Lung microvascular endothelial cell (primary cell): ENCODE results near the gene ZCWPW1. TPM values are rescaled to one million over a fixed set of nuclear protein-coding genes. Genes with fewer than 3 reads are reported as not detected.
"Not testable (repeated sequence)": the region's sequence is repeated elsewhere in the genome, so short reads cannot be mapped to it uniquely, and the experiment has no call there.

Source experiments
- DNase-seq, 2 donors: peaks; one replicate each; pipeline versions ENCODE4 v3.0.0 to v3.0.0-alpha.2; 2010; ENCODE audit warnings: low read depth in 2 of 2
- total RNA-seq: library from RNA; depleted of rRNA; stranded (reverse); fragments of >200 nt; gene quantifications from 2 replicates; pipeline ENCODE4 v1.2.1, GENCODE V29; 2014

The ZCWPW1 gene
- total RNA-seq, 1 donor from 2014 or later: 0.79 TPM

- no peak for DNase-seq
These were observed 72.0 kb downstream of the ZCWPW1 start for GRCh38 chr7:100356416-100357068.

GRCh38 chr7:100353685-100354330, 74.7 kb downstream of the ZCWPW1 start:
- DNase-seq: no peak

- no peak for DNase-seq
These were observed 75.4 kb downstream of the ZCWPW1 start for GRCh38 chr7:100352984-100353684.

GRCh38 chr7:100352230-100352781, 76.2 kb downstream of the ZCWPW1 start:
- DNase-seq: not testable (repeated sequence)

- no peak for DNase-seq
These were observed 76.8 kb downstream of the ZCWPW1 start for GRCh38 chr7:100351657-100352058.

Other genes with a start within 250 kb of the ZCWPW1 start
- gene PVRIG, start 208.8 kb downstream of the ZCWPW1 start, total RNA-seq: not detected in 2 replicates
- gene SPDYE3, start 121.0 kb downstream of the ZCWPW1 start, total RNA-seq: not detected in 2 replicates
- gene PILRB, start 70.6 kb downstream of the ZCWPW1 start, total RNA-seq: 5.2 and 21.6 TPM in 2 replicates
- gene PILRA, start 55.2 kb downstream of the ZCWPW1 start, total RNA-seq: 0.20 and 0.22 TPM in 2 replicates
- 25.1 and 40.5 TPM in 2 replicates for gene MEPCE, start 1.1 kb upstream of the ZCWPW1 start, total RNA-seq
- gene PPP1R35, start 7.8 kb upstream of the ZCWPW1 start, total RNA-seq: 8.1 and 11.3 TPM in 2 replicates
- gene SPACDR, start 35.6 kb upstream of the ZCWPW1 start, total RNA-seq: 0.40 and 0.44 TPM in 2 replicates
- 21.6 and 25.8 TPM in 2 replicates for gene TSC22D4, start 50.5 kb upstream of the ZCWPW1 start, total RNA-seq
- gene NYAP1, start 55.2 kb upstream of the ZCWPW1 start, total RNA-seq: 2.0 and 6.3 TPM in 2 replicates
- 25.5 and 74.2 TPM in 2 replicates for gene AGFG2, start 110.5 kb upstream of the ZCWPW1 start, total RNA-seq
- gene SAP25, start 145.2 kb upstream of the ZCWPW1 start, total RNA-seq: not detected in 2 replicates
- 5.8 and 6.3 TPM in 2 replicates for gene LRCH4, start 157.4 kb upstream of the ZCWPW1 start, total RNA-seq
- under 0.01 and 0.20 TPM in 2 replicates for gene FBXO24, start 157.6 kb upstream of the ZCWPW1 start, total RNA-seq
- gene PCOLCE, start 173.7 kb upstream of the ZCWPW1 start, total RNA-seq: 0.22 TPM in 1 of 2 replicates, not detected in the other
- gene MOSPD3, start 183.8 kb upstream of the ZCWPW1 start, total RNA-seq: 5.2 and 5.4 TPM in 2 replicates
- under 0.01 TPM in 2 replicates for gene TFR2, start 212.8 kb upstream of the ZCWPW1 start, total RNA-seq
- not detected in 2 replicates for gene ACTL6B, start 227.7 kb upstream of the ZCWPW1 start, total RNA-seq
- gene GNB2, start 245.0 kb upstream of the ZCWPW1 start, total RNA-seq: 72.1 and 76.4 TPM in 2 replicates